Stimulated activated CD4-positive, alpha-beta T cell treated with anti-CD3 and anti-CD28 coated beads, Interleukin-4, amount 100 ng/mL, for 1 hour (primary cell): ENCODE measurements around the gene HOXB13.

Source experiments
- DNase-seq: peaks from one replicate; pipeline ENCODE4 v3.0.0-alpha.2; 2020

Gene HOXB13

GRCh38 chr17:48728232-48729231 lies at the start of gene HOXB13:
HOXB13 (minus strand) TSS chr17:48728750; CDS start chr17:48728593, 157 bp downstream.
- DNase-seq: peak; percentile 53

- no peak for DNase-seq
These were observed 48.1 kb upstream of the HOXB13 start for GRCh38 chr17:48776602-48777001.

- DNase-seq: no peak
These were observed 44.7 kb upstream of the HOXB13 start for GRCh38 chr17:48773245-48773644.

GRCh38 chr17:48770954-48771353 lies 42.4 kb upstream of the HOXB13 start:
- no peak for DNase-seq

GRCh38 chr17:48769009-48769675 lies 40.6 kb upstream of the HOXB13 start:
- no peak for DNase-seq

GRCh38 chr17:48767263-48767774 lies 38.8 kb upstream of the HOXB13 start:
- no peak for DNase-seq

GRCh38 chr17:48761114-48761513 lies 32.6 kb upstream of the HOXB13 start:
- no peak for DNase-seq

- DNase-seq: no peak
These were observed 31.9 kb upstream of the HOXB13 start for GRCh38 chr17:48760411-48760810.

- DNase-seq: no peak
These were observed 30.7 kb upstream of the HOXB13 start for GRCh38 chr17:48759288-48759687.

GRCh38 chr17:48757524-48757961 lies 29.0 kb upstream of the HOXB13 start:
- DNase-seq: no peak

- DNase-seq: no peak
These were observed 28.3 kb upstream of the HOXB13 start for GRCh38 chr17:48756830-48757251.

- no peak for DNase-seq
These were observed 26.8 kb upstream of the HOXB13 start for GRCh38 chr17:48755356-48755755.

GRCh38 chr17:48754500-48755261 lies 26.1 kb upstream of the HOXB13 start:
- no peak for DNase-seq

GRCh38 chr17:48753794-48754499 lies 25.4 kb upstream of the HOXB13 start:
- no peak for DNase-seq

GRCh38 chr17:48752399-48753288 lies 24.1 kb upstream of the HOXB13 start:
- DNase-seq: no peak

GRCh38 chr17:48751733-48752398 lies 23.3 kb upstream of the HOXB13 start:
- no peak for DNase-seq

- no peak for DNase-seq
These were observed 22.6 kb upstream of the HOXB13 start for GRCh38 chr17:48751172-48751571.

GRCh38 chr17:48749621-48750553 lies 21.3 kb upstream of the HOXB13 start:
- DNase-seq: no peak
